Left lung (tissue), 10 donors: ENCODE results near the gene WDR37. TPM values are rescaled to one million over a fixed set of nuclear protein-coding genes. Genes with fewer than 3 reads are reported as not detected.
"Not testable (repeated sequence)": the region's sequence is repeated elsewhere in the genome, so short reads cannot be mapped to it uniquely, and the experiment has no call there.

Experiments used
- ATAC-seq: fragments of 200-7000 bp; cut with Tn5 transposase; one replicate; pipeline ENCODE4 v1.9.1; 2020; ENCODE audit warnings: moderate library complexity
- DNase-seq, 4 donors: peaks; one replicate each; pipeline ENCODE4 v3.0.0-alpha.2; 2013 to 2020
- H3K27ac ChIP-seq, 2 donors: fragments of 200-600 bp; sonication (generic) in 1 of 2; one replicate each; pipeline versions ENCODE4 v1.5.0 to v1.8.0; 2020 to 2021
- H3K27me3 ChIP-seq, 2 donors: fragments of 200-600 bp; sonication (generic) in 1 of 2; one replicate each; pipeline versions ENCODE4 v1.5.0 to v1.8.0; 2020 to 2021
- H3K36me3 ChIP-seq, 2 donors: fragments of 200-600 bp; sonication (generic) in 1 of 2; one replicate each; pipeline versions ENCODE4 v1.5.0 to v1.8.0; 2020 to 2021
- H3K4me1 ChIP-seq, 2 donors: fragments of 200-600 bp; one replicate each; pipeline ENCODE4 v1.8.0; 2021
- H3K4me3 ChIP-seq, 2 donors: fragments of 200-600 bp; sonication (generic) in 1 of 2; one replicate each; pipeline versions ENCODE4 v1.5.0 to v1.8.0; 2020 to 2021; ENCODE audit warnings: mild to moderate bottlenecking in 1 of 2
- H3K9me3 ChIP-seq, 2 donors: fragments of 200-600 bp; sonication (generic) in 1 of 2; one replicate each; pipeline versions ENCODE4 v1.5.0 to v1.8.0; 2020 to 2021
- CTCF ChIP-seq, 2 donors: fragments of 200-600 bp; sonication (generic) in 1 of 2; IDR thresholded peaks; one replicate each; pipeline versions ENCODE4 v1.5.0 to v1.8.0; 2021; ENCODE audit warnings: antibody characterized with exemption in 2 of 2
- intact Hi-C, 2 donors: fragments of 100-400 bp; cut with DNase I; formaldehyde crosslinking; loops; one replicate each; pipeline versions ENCODE4 v1.11.2 to v1.14.2; 2022
- polyA plus RNA-seq, 6 donors: library from polyadenylated mRNA; unstranded; fragments of 120-200 nt; gene quantifications; one replicate each; pipeline ENCODE4 v1.2.1, GENCODE V29; 2013; ENCODE audit not compliant: insufficient read length in 6 of 6
- total RNA-seq, 2 donors: library from RNA; stranded (reverse); fragmentation: NEBNext Ultra II Directional; extraction: Animal tissue kit (Norgen Biotek cat#: 25700); gene quantifications; one replicate each; pipeline ENCODE4 v1.2.1, GENCODE V29; 2021
- donor health status: DM: no; HTN: yes; CAD: no.
- donor health status: DM: no; HTN: no; CAD: no.

WDR37 gene
- total and polyA plus RNA-seq, 8 donors = 16.1 to 23.8 (median 18.1) TPM

GRCh38 chr10:1114719-1115606 lies 58.8 kb downstream of the WDR37 start:
- no peaks in the 10 kb centered on the region for H3K9me3 ChIP-seq
- H3K27me3 ChIP-seq = no peaks in the 10 kb centered on the region
- TF ChIP-seq CTCF (IDR thresholded peaks at IDR 0.05) = no peak
- no peaks in the 10 kb centered on the region for H3K4me1 ChIP-seq
- no peak overlapping the region for H3K4me3 ChIP-seq
- intact Hi-C loops = no loop called here
- no peak for ATAC-seq
- H3K36me3 ChIP-seq = peaks cover 0 to 96% of the 10 kb centered on the region in 2 donors
- H3K27ac ChIP-seq = no peak overlapping the region
- no peak for DNase-seq

- TF ChIP-seq CTCF (IDR thresholded peaks at IDR 0.05) = no peak
- ATAC-seq (no peak), DNase-seq (peak in 1 of 4 donors; percentile 40)
- intact Hi-C loops = no loop called here
- Histone ChIP-seq H3K4me3 (no peak overlapping the region), H3K27me3 (no peaks in the 10 kb centered on the region), H3K36me3 (peaks cover 0 to 96% of the 10 kb centered on the region in 2 donors), H3K9me3 (no peaks in the 10 kb centered on the region), H3K4me1 (no peaks in the 10 kb centered on the region), H3K27ac (no peak overlapping the region)
Measured at GRCh38 chr10:1115607-1115955, 59.4 kb downstream of the WDR37 start.

GRCh38 chr10:1116051-1116450 lies 59.9 kb downstream of the WDR37 start:
- peaks cover 0 to 96% of the 10 kb centered on the region in 2 donors for H3K36me3 ChIP-seq
- no peak for ATAC-seq

GRCh38 chr10:1116696-1117280 lies 60.6 kb downstream of the WDR37 start:
- no peaks in the 10 kb centered on the region for H3K9me3 ChIP-seq
- no peak overlapping the region for H3K4me3 ChIP-seq
- DNase-seq (no peak), ATAC-seq (no peak)
- H3K27ac ChIP-seq = no peak overlapping the region
- no peaks in the 10 kb centered on the region for H3K27me3 ChIP-seq
- no peak for TF ChIP-seq CTCF (IDR thresholded peaks at IDR 0.05)
- intact Hi-C loops = no loop called here
- peaks cover 0 to 96% of the 10 kb centered on the region in 2 donors for H3K36me3 ChIP-seq
- H3K4me1 ChIP-seq = no peaks in the 10 kb centered on the region

More at GRCh38 chr10:1116051-1116450, 59.9 kb downstream of the WDR37 start:
- DNase-seq = peak in 1 of 4 donors; percentile 61
- no peak overlapping the region for H3K4me3 ChIP-seq
- H3K9me3 ChIP-seq = no peaks in the 10 kb centered on the region
- intact Hi-C loops = no loop called here
- no peak overlapping the region for H3K27ac ChIP-seq
- H3K4me1 ChIP-seq = no peaks in the 10 kb centered on the region
- TF ChIP-seq CTCF (IDR thresholded peaks at IDR 0.05) = no peak
- no peaks in the 10 kb centered on the region for H3K27me3 ChIP-seq

GRCh38 chr10:1117651-1118050 lies 61.5 kb downstream of the WDR37 start:
- DNase-seq (no peak), ATAC-seq (no peak)
- Histone ChIP-seq H3K4me1 (peaks cover 0 to 1% of the 10 kb centered on the region in 2 donors), H3K36me3 (peaks cover 0 to 96% of the 10 kb centered on the region in 2 donors), H3K9me3 (no peaks in the 10 kb centered on the region), H3K27ac (no peak overlapping the region), H3K27me3 (no peaks in the 10 kb centered on the region), H3K4me3 (no peak overlapping the region)
- intact Hi-C loops = no loop called here
- TF ChIP-seq CTCF (IDR thresholded peaks at IDR 0.05) = no peak

- H3K27me3 ChIP-seq, H3K27ac ChIP-seq, H3K4me3 ChIP-seq, intact Hi-C loops, H3K4me1 ChIP-seq, ATAC-seq, H3K9me3 ChIP-seq, DNase-seq: not testable (repeated sequence)
- peaks cover 0 to 95% of the 10 kb centered on the region in 2 donors for H3K36me3 ChIP-seq
Measured at GRCh38 chr10:1118318-1118717, 62.1 kb downstream of the WDR37 start.
